Erythroblast (primary cell): ENCODE data around the gene NXN.

Experiments used
- GATA1 ChIP-seq: IDR thresholded peaks from 2 replicates; pipeline ENCODE4 v1.6.1; 2011; ENCODE audit warnings: low read depth, mild to moderate bottlenecking, control low read depth, low read length, moderate library complexity
- POLR2A ChIP-seq: IDR thresholded peaks from 2 replicates; pipeline ENCODE4 v1.6.1; 2011; ENCODE audit warnings: mild to moderate bottlenecking, low read length

- TF ChIP-seq POLR2A (no peak), GATA1 (no peak)
Measured at GRCh38 chr17:869086-869485, 110.5 kb downstream of the NXN start.
